LHCN-M2 (cell line): Measurements from ENCODE around the gene RALGAPA2. TPM values are rescaled to one million over a fixed set of nuclear protein-coding genes. Genes with fewer than 3 reads are reported as not detected.

Experiments used
- DNase-seq: peaks from one replicate; pipeline ENCODE4 v3.0.0-alpha.2; 2012; ENCODE audit warnings: low read depth
- total RNA-seq: library from RNA; depleted of rRNA; stranded (reverse); fragments of >200 nt; gene quantifications from 2 replicates; pipeline ENCODE4 v1.2.3, GENCODE V29; 2014

Gene RALGAPA2
- total RNA-seq, 1 experiment from 2014 or later: 8.7 TPM

DNA sequence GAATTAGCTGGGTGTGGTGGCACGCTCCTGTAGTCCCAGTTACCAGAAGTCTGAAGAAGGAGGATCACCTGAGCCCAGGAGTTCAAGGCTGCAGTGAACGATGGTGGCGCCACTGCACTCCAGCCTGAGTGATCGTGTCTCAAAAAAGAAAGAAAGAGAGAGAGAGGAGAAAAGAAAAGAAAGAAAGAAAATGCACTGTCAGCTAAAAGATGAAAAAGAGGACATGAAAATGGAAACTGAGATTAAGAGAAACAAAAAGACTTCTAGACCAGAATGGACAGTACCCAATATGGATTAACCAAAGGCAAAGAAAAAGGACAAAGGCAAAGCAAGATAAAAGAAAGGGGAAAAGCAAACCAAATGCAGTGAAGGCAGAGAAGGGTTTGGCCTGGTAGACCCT lies 9.0 kb upstream of the RALGAPA2 start:
- no peak for DNase-seq

DNA sequence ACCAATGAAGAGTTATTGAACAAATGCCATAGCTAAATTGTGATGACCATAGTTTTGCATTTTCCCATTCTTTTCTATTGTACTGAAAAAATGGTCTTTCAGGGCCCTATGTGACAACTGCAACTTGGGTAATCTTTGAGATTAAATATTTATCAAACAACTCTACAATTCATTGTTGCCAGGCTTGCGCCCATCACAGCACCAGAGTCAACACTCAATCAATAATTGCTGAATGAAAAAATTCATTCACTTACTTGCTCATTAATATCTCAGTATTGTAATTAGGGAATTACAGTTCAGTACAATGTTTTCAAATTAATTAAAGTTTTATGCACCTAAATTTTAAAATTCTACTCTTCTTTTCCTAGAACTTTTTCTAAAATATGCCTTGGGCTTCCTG lies 7.7 kb upstream of the RALGAPA2 start:
- no peak for DNase-seq

- no peak for DNase-seq
Observed at GRCh38 chr20:20719411-20719810, 7.0 kb upstream of the RALGAPA2 start.

DNA sequence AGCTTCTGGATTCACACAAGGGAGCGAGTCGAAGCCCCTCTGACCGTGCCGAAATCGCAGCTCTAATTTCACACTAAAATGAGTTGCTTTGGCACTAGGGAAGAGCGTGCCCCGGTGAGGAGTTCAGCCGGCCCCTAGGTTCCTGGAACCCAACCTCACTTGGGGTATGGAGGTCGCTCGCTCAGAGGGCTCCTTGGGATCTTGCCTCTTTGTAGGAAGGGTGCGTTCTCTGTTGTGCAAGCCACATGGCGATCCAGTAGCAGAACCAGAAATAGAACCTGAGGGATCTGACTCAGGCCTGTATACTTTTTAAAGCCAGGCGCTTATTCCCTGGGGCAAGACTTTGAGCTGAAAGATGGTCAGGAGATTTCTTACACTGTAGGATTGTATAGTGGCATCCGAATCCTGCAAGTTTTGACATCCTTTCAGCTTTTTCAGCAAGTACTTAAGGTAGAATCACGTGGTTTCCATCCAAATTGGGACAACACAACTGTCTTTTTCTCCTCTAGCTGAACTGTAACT lies 861 bp upstream of the RALGAPA2 start:
- peak; percentile 19 for DNase-seq

GRCh38 chr20:20712004-20712473 lies 405 bp downstream of the RALGAPA2 start:
- no peak for DNase-seq

- no peak for DNase-seq
Observed at GRCh38 chr20:20711413-20711812, 1.0 kb downstream of the RALGAPA2 start.

DNA sequence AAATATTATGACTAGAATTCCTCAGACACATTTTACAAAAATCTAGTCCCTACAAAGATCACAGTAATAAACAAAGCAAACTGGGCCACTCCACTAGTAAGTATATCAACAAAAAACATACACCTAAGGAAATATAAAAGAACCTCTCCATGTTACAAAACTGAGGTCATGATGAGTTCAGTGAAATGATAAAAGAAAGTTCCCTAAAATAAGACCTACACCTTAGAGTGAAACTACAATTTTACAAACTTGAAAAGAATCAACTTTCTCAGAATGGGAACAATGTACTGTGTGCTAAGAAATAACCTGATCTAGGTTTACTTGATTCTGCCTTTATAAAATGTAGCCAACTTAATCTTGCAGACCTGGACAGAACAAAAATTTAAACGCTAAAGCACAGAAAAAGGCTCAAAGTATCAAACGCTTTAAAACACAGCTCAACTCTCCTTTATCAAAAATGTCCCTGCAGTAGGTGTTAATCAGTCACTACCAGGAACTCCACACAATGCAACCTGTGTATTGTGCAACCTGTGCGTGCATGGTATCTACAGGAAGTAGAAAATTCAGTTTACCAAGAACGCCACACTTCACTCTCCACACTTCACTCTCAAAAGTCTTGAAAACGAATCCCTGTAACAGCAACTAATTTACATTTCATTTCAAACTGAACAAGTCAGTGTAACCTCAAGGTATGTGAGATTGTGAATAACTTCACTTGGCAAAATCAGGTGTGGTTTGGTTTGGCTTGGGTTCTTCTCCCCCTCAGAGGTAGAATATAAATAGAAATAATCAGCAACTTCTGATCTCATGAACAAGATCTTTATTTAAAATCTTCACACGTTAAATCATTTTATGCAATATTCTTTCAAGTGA lies 1.8 kb downstream of the RALGAPA2 start:
- no peak for DNase-seq

DNA sequence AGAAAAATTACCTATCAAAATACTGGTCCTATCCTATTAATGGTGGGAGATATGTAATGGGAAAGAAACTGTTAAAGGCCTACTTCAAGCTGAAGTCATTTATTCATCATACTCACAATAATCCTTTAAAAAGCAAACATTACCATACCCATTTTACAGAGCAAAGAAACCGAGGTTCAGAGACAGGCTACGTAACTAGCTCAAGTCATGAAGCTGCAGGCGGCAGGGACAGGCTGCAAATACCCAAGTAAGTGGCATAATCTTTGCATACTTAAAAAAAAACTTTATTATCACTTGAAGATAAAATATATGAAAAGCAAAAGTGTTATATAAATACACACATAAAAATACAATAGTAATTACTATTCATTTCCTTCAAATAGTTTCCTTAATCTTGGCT lies 2.6 kb downstream of the RALGAPA2 start:
- DNase-seq: no peak

DNA sequence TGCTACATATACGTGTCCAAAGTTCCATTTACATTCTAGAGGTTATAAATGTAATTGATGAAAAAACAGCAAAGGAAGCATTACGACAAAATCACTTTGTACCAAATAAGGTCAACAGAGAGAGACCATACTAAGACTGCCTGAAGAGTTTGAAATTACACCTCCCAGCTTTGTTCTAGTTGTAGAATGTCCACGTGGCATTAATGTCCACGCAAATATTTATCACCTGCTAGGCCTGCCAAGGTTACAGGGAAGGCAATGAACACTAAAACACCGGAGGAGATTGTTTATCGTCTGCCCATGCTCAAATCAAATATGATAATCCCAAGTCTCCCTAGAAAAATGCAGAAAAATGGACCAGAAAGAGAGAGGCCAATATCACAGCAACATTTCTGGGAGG lies 6.2 kb downstream of the RALGAPA2 start:
- no peak for DNase-seq

DNA sequence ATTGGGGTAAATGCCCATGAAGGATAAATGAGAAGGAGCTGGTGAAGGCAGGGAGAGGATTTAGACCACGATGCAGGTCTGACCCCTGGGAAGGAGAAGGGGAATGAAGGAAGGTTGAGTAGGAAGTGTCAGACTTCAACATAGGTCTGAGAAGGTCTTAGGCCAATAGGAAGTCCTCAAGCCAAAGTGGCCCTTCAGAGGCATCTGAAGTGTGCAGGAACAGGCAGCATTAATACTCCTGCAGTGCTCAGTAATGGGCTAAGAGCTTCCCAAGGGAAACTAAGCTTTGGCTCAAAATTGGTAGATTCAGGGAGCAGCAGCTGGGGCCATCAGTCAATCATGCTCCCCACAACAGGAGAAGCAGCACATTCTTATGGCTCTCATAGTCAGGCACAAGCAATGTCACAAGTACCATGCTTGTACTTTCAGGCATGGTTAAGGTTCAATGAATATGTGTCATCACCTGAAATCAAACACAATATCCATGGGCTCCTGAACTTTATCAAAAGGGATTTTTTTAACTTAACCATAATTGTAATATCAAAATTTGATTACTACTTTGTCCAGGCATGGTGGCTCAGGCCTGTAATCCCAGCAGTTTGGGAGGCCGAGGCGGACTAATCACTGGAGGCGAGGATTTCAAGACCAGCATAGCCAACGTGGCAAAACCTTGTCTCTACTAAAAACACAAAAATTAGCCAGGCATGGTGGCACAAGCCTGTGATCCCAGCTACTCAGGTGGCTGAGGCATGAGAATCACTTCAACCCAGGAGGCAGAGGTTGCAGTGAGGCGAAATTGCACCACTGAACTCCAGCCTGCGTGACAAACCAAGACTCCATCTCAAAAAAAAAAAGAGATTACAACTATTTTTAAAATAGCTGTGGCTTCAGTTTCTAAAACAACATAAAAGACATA lies 9.9 kb downstream of the RALGAPA2 start:
- peak; percentile 77 for DNase-seq

- DNase-seq: no peak
Observed at GRCh38 chr20:20699917-20700316, 12.5 kb downstream of the RALGAPA2 start.

- peak; percentile 41 for DNase-seq
Observed at GRCh38 chr20:20699144-20699543, 13.3 kb downstream of the RALGAPA2 start.

- DNase-seq: no peak
Observed at GRCh38 chr20:20697325-20697845, 15.1 kb downstream of the RALGAPA2 start.

GRCh38 chr20:20695250-20695816 lies 17.1 kb downstream of the RALGAPA2 start:
- peak; percentile 21 for DNase-seq

GRCh38 chr20:20694591-20694990 lies 17.9 kb downstream of the RALGAPA2 start:
- DNase-seq: no peak

DNA sequence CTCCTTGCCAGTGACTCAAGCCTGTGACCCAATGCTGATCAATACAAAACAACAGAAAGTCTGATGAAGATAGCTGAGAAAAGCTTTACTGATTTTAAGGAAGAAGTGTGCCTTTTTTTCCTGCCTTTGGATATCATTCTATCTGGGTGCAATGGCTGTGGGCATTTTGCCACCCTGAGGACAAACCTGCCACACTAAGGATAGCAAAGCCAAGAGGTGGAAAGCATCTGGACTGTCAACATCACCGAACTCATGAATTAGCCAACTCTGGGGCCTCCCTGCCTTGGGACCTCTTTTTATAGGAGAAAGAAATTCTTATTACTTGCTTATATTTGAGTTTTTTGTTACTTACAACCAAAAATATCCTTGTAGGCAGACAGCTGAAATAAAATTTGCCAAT lies 19.9 kb downstream of the RALGAPA2 start:
- no peak for DNase-seq

- no peak for DNase-seq
Observed at GRCh38 chr20:20691477-20692235, 20.8 kb downstream of the RALGAPA2 start.

DNA sequence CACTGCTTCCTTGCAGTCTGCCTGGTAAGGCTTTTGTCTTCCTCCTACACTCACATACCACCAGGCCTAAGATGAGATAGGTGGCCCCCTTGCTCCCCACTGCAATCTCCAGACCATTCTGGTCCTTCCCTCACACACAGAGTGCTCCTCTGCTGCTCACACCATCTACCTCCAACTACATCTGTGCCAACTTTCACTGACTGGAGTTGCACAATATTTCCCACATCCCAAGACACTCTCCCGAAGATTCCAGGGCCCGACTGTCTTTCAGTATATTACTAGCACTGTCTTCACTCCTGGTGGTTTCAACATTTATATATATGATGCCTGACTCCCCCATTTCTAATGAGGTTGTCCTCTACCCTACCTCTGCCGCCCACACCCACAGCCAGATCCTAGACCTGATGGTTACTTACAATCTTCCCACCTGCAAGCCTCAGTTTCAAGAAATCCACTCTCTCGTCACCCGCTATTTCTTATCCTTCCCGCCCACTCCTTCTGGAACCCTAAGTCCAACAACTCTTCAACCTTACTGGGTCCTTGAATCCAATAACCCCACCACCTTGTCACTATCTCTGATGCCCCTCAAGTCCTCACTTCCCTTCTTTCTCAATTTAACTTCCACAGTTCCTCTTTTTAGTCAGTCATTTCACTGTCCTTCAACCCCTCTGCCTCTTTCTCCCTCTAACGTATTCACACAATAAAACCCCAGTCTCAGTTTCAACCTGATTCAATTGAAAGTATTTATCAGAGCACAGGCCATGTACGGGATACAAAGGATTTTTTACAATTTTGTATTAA lies 21.6 kb downstream of the RALGAPA2 start:
- no peak for DNase-seq

DNA sequence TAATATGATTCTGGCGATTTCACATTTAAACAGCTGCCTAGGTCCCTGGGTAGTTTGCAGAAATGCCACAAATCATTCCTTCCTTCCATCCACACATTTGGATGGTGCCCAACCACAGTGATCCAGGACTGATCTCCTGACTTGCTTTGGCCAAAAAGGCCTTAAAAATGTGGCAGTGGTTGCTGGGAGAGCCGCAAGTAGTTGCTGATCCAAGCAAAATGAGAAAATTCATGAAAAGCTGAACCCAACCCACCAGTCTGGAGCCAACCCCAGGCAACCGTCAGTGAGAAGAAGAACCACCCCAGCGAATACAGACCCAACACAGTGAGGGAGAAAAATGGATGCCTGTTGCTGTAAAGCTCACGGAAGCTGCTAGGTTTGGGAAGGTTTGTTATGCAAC lies 25.1 kb downstream of the RALGAPA2 start:
- no peak for DNase-seq

- DNase-seq: no peak
Observed at GRCh38 chr20:20685635-20686034, 26.8 kb downstream of the RALGAPA2 start.
